OCI-LY7 (cell line): ENCODE measurements around the gene COL18A1.

Experiments used
- CTCF ChIP-seq: fragments of 200-600 bp; sonication (generic); conservative IDR thresholded peaks from 2 replicates; pipeline ENCODE4 v1.5.1; 2014; ENCODE audit warnings: mild to moderate bottlenecking, antibody characterized with exemption, low read length, moderate library complexity, mixed read lengths
- EZH2phosphoT487 ChIP-seq: fragments of 200-600 bp; sonication (generic); IDR thresholded peaks from 2 replicates; pipeline ENCODE4 v1.6.1; 2018; ENCODE audit warnings: low read depth, borderline replicate concordance, mild to moderate bottlenecking, mixed run types, antibody characterized with exemption, low read length, moderate library complexity, mixed read lengths

DNA sequence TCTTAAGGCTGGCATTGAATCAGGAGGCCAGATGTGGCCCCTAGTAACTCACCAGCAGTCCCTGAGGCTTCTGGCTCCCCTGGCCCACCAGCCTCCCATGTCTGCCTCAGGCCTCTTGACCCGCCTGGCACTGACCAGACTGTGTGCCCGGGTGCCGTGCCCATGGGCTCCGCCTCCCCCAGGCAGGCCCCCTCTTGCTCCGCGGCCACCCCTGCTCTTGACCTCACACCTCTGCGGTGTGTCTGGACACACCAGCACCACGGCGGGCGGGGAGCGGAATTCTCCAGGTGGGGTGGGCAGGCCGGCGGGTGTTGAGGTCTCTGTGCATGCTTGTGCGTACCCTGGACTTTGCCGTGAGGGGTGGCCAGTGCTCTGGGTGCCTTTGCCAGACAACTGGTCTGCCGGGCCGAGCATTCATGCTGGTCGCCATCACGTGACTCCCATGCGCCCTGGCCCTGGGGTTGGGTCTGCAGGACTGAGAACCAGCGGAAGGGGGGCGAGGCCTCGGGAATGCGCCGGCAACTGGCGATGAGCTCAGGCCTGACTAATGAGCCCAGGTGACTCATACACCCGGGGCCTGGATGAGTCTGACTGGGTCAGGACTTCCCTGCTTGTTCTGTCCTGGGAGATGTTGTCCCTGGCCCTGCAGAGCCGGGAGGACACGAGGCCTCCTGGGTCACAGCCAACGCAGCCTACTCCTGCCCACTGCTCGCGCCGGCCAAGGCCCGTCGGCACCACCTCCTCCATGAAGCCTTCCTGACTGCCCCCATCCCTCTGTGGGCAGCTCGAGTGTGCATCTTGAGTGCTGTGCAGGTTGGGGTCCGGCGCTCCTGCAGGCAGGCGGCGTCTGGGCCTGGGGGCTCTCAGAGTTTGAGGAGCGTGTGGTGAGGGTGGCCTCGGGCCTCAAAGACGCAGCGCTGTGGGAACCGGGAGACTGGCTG is 22.6 kb downstream of the COL18A1 start:
- TF ChIP-seq CTCF (no peak), EZH2phosphoT487 (no peak)
